ENCODE measurements around the gene TRHDE. TPM values are rescaled to one million over a fixed set of nuclear protein-coding genes. Genes with fewer than 3 reads are reported as not detected.

The TRHDE gene
- total and polyA plus RNA-seq, 2 donors (not counting 1 experiment from before 2014, with no cell fraction given) = 7.3 to 8.8 TPM

GRCh38 chr12:72491426-72491825 lies 219.3 kb downstream of the TRHDE start:
- no peaks in the 10 kb centered on the region for H3K4me1 ChIP-seq (ENCODE audit: control insufficient read depth, extremely low read depth, insufficient read depth, low read length)
- H2AFZ ChIP-seq (ENCODE audit: low read length) = no peak overlapping the region
- no peaks in the 10 kb centered on the region for H3K27me3 ChIP-seq (ENCODE audit: control insufficient read depth, insufficient read depth, low read length)
- H3K9ac ChIP-seq (ENCODE audit: insufficient read depth, low read length) = no peak overlapping the region
- no peaks in the 10 kb centered on the region for H3K36me3 ChIP-seq (ENCODE audit: control insufficient read depth, insufficient read depth, low read length)
- no peaks in the 10 kb centered on the region for H3K79me2 ChIP-seq (ENCODE audit: control insufficient read depth, insufficient read depth, low read length)
- no peak for TF ChIP-seq EZH2 (IDR thresholded peaks at IDR 0.05; ENCODE audit: low read length, missing control alignments)
- TF ChIP-seq, protein P1, sequence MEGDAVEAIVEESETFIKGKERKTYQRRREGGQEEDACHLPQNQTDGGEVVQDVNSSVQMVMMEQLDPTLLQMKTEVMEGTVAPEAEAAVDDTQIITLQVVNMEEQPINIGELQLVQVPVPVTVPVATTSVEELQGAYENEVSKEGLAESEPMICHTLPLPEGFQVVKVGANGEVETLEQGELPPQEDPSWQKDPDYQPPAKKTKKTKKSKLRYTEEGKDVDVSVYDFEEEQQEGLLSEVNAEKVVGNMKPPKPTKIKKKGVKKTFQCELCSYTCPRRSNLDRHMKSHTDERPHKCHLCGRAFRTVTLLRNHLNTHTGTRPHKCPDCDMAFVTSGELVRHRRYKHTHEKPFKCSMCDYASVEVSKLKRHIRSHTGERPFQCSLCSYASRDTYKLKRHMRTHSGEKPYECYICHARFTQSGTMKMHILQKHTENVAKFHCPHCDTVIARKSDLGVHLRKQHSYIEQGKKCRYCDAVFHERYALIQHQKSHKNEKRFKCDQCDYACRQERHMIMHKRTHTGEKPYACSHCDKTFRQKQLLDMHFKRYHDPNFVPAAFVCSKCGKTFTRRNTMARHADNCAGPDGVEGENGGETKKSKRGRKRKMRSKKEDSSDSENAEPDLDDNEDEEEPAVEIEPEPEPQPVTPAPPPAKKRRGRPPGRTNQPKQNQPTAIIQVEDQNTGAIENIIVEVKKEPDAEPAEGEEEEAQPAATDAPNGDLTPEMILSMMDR (conservative IDR thresholded peaks at IDR 0.05 in 1 of 2, IDR thresholded peaks at IDR 0.05 in 1 of 2; ENCODE audit: low read depth in 1 of 2, low read length in 2 of 2) = no peak
- H3K9me3 ChIP-seq (ENCODE audit: control insufficient read depth, insufficient read depth, low read depth, low read length) = no peaks in the 10 kb centered on the region
- peak; percentile 29 to 67 for DNase-seq (ENCODE audit: low read depth in 2 of 2)
- no peak overlapping the region for H3K4me2 ChIP-seq (ENCODE audit: extremely low read depth, insufficient read depth, low read length)
- peak overlapping the region in 1 of 4 experiments; percentile 6 for H3K4me3 ChIP-seq (replicated peaks in 1 of 4; ENCODE audit: control extremely low read depth in 1 of 4, insufficient read depth in 1 of 4, low read depth in 3 of 4, low read length in 4 of 4)
- no peaks in the 10 kb centered on the region for H4K20me1 ChIP-seq (ENCODE audit: control insufficient read depth, extremely low read depth, insufficient read depth, low read length)
- H3K27ac ChIP-seq (ENCODE audit: insufficient read depth, low read length) = no peak overlapping the region

GRCh38 chr12:72493407-72493806 lies 221.2 kb downstream of the TRHDE start:
- TF ChIP-seq, protein P1 (conservative IDR thresholded peaks at IDR 0.05 in 1 of 2, IDR thresholded peaks at IDR 0.05 in 1 of 2; ENCODE audit: low read depth in 1 of 2, low read length in 2 of 2) = no peak
- TF ChIP-seq EZH2 (IDR thresholded peaks at IDR 0.05; ENCODE audit: low read length, missing control alignments) = no peak
- Histone ChIP-seq H3K4me1 (ENCODE audit: control insufficient read depth, extremely low read depth, insufficient read depth, low read length) (no peaks in the 10 kb centered on the region), H2AFZ (ENCODE audit: low read length) (no peak overlapping the region), H3K9me3 (ENCODE audit: control insufficient read depth, insufficient read depth, low read depth, low read length) (no peaks in the 10 kb centered on the region), H3K4me2 (ENCODE audit: extremely low read depth, insufficient read depth, low read length) (no peak overlapping the region), H4K20me1 (ENCODE audit: control insufficient read depth, extremely low read depth, insufficient read depth, low read length) (no peaks in the 10 kb centered on the region), H3K9ac (ENCODE audit: insufficient read depth, low read length) (no peak overlapping the region), H3K27ac (ENCODE audit: insufficient read depth, low read length) (no peak overlapping the region), H3K79me2 (ENCODE audit: control insufficient read depth, insufficient read depth, low read length) (no peaks in the 10 kb centered on the region), H3K4me3 (replicated peaks in 1 of 4; ENCODE audit: control extremely low read depth in 1 of 4, insufficient read depth in 1 of 4, low read depth in 3 of 4, low read length in 4 of 4) (no peak overlapping the region), H3K36me3 (ENCODE audit: control insufficient read depth, insufficient read depth, low read length) (no peaks in the 10 kb centered on the region), H3K27me3 (ENCODE audit: control insufficient read depth, insufficient read depth, low read length) (no peaks in the 10 kb centered on the region)
- DNase-seq (ENCODE audit: low read depth in 2 of 2) = peak in 1 of 2 donors; percentile 49

DNA sequence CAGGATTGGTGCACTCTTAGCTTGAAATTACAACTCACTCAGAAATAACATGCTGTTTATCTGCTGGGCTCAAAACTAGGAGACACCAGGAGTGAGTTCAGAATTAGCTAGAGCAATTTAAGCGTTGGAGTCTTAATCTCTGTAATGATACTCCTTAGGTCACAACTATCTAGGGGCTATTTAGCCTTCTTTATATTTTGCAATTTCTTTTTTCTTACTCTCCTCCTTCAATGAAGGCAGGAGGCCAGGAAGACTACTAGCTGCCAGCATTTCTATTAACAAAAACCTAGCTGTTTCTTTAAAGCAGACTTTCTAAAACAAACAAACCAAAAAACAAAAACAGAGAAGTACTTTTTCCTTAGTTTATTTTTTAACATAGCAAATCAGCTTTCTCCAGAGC lies 226.2 kb downstream of the TRHDE start:
- H3K27ac ChIP-seq (ENCODE audit: insufficient read depth, low read length) = no peak overlapping the region
- H3K4me2 ChIP-seq (ENCODE audit: extremely low read depth, insufficient read depth, low read length) = no peak overlapping the region
- no peak for TF ChIP-seq EZH2 (IDR thresholded peaks at IDR 0.05; ENCODE audit: low read length, missing control alignments)
- TF ChIP-seq, protein P1 (conservative IDR thresholded peaks at IDR 0.05 in 1 of 2, IDR thresholded peaks at IDR 0.05 in 1 of 2; ENCODE audit: low read depth in 1 of 2, low read length in 2 of 2) = no peak
- no peak overlapping the region for H3K9ac ChIP-seq (ENCODE audit: insufficient read depth, low read length)
- no peaks in the 10 kb centered on the region for H3K27me3 ChIP-seq (ENCODE audit: control insufficient read depth, insufficient read depth, low read length)
- H3K4me3 ChIP-seq (replicated peaks in 1 of 4; ENCODE audit: control extremely low read depth in 1 of 4, insufficient read depth in 1 of 4, low read depth in 3 of 4, low read length in 4 of 4) = no peak overlapping the region
- no peaks in the 10 kb centered on the region for H3K9me3 ChIP-seq (ENCODE audit: control insufficient read depth, insufficient read depth, low read depth, low read length)
- H3K79me2 ChIP-seq (ENCODE audit: control insufficient read depth, insufficient read depth, low read length) = no peaks in the 10 kb centered on the region
- H3K4me1 ChIP-seq (ENCODE audit: control insufficient read depth, extremely low read depth, insufficient read depth, low read length) = no peaks in the 10 kb centered on the region
- no peaks in the 10 kb centered on the region for H3K36me3 ChIP-seq (ENCODE audit: control insufficient read depth, insufficient read depth, low read length)
- H2AFZ ChIP-seq (ENCODE audit: low read length) = no peak overlapping the region
- H4K20me1 ChIP-seq (ENCODE audit: control insufficient read depth, extremely low read depth, insufficient read depth, low read length) = no peaks in the 10 kb centered on the region
- DNase-seq (ENCODE audit: low read depth in 2 of 2) = no peak

Data from fibroblast of lung (primary cell).